Endothelial cell (in vitro differentiated cells): ENCODE results near the gene VBP1. TPM values are rescaled to one million over a fixed set of nuclear protein-coding genes. Genes with fewer than 3 reads are reported as not detected.

ENCODE experiments used
- DNase-seq: peaks from one replicate; pipeline ENCODE4 v3.0.0; 2021; ENCODE audit warnings: low spot score
- H3K27ac Mint-ChIP-seq: one replicate; pipeline ENCODE4 v1.8.0; 2021; ENCODE audit warnings: mixed read lengths, inconsistent platforms; ENCODE audit not compliant: unreplicated experiment
- H3K27me3 Mint-ChIP-seq: one replicate; pipeline ENCODE4 v1.8.0; 2021; ENCODE audit warnings: mild to moderate bottlenecking, moderate library complexity, mixed read lengths, inconsistent platforms; ENCODE audit not compliant: unreplicated experiment
- H3K36me3 Mint-ChIP-seq: one replicate; pipeline ENCODE4 v1.8.0; 2021; ENCODE audit warnings: mild to moderate bottlenecking, low read depth, mixed read lengths, inconsistent platforms; ENCODE audit not compliant: unreplicated experiment
- H3K4me1 Mint-ChIP-seq: one replicate; pipeline ENCODE4 v1.8.0; 2021; ENCODE audit warnings: mild to moderate bottlenecking, mixed read lengths, inconsistent platforms; ENCODE audit not compliant: unreplicated experiment
- H3K4me3 Mint-ChIP-seq: one replicate; pipeline ENCODE4 v1.8.0; 2021; ENCODE audit warnings: mild to moderate bottlenecking, mixed read lengths, inconsistent platforms; ENCODE audit not compliant: unreplicated experiment
- H3K9me3 Mint-ChIP-seq: one replicate; pipeline ENCODE4 v1.8.0; 2021; ENCODE audit warnings: mixed read lengths, inconsistent platforms; ENCODE audit not compliant: unreplicated experiment
- CTCF ChIP-seq: fragments of 200-600 bp; sonication (generic); IDR thresholded peaks from one replicate; pipeline ENCODE4 v1.5.0; 2021; ENCODE audit warnings: antibody characterized with exemption; ENCODE audit not compliant: unreplicated experiment
- total RNA-seq: library from RNA; stranded (reverse); fragmentation: NEBNext Ultra II Directional; extraction: Animal tissue kit (Norgen Biotek cat#: 25700); gene quantifications from one replicate; pipeline ENCODE4 v1.2.1, GENCODE V29; 2021; ENCODE audit not compliant: unreplicated experiment

Gene VBP1
- total RNA-seq, 1 donor from 2014 or later = 39.0 TPM

- H3K27ac Mint-ChIP-seq = no peak overlapping the region
- no peak overlapping the region for H3K4me3 Mint-ChIP-seq
- peaks cover 9% of the 10 kb centered on the region for H3K36me3 Mint-ChIP-seq
- DNase-seq = no peak
- no peaks in the 10 kb centered on the region for H3K9me3 Mint-ChIP-seq
- H3K4me1 Mint-ChIP-seq = no peaks in the 10 kb centered on the region
- no peak for TF ChIP-seq CTCF
- no peaks in the 10 kb centered on the region for H3K27me3 Mint-ChIP-seq
Measured at GRCh38 chrX:155242300-155242699, 26.0 kb downstream of the VBP1 start.

GRCh38 chrX:155246748-155247147 is 30.5 kb downstream of the VBP1 start:
- no peak for TF ChIP-seq CTCF
- no peaks in the 10 kb centered on the region for H3K27me3 Mint-ChIP-seq
- no peak for DNase-seq
- H3K9me3 Mint-ChIP-seq = no peaks in the 10 kb centered on the region
- H3K4me1 Mint-ChIP-seq = no peaks in the 10 kb centered on the region
- no peak overlapping the region for H3K4me3 Mint-ChIP-seq
- H3K27ac Mint-ChIP-seq = no peak overlapping the region
- H3K36me3 Mint-ChIP-seq = no peaks in the 10 kb centered on the region

- H3K4me1 Mint-ChIP-seq = no peaks in the 10 kb centered on the region
- DNase-seq = no peak
- no peak for TF ChIP-seq CTCF
- no peaks in the 10 kb centered on the region for H3K27me3 Mint-ChIP-seq
- no peaks in the 10 kb centered on the region for H3K9me3 Mint-ChIP-seq
- H3K27ac Mint-ChIP-seq = no peak overlapping the region
- H3K4me3 Mint-ChIP-seq = no peak overlapping the region
- H3K36me3 Mint-ChIP-seq = no peaks in the 10 kb centered on the region
Measured at GRCh38 chrX:155247497-155247896, 31.2 kb downstream of the VBP1 start.

- DNase-seq = no peak
- Mint-ChIP-seq H3K36me3 (no peaks in the 10 kb centered on the region), H3K9me3 (peaks cover 2% of the 10 kb centered on the region), H3K27ac (no peak overlapping the region), H3K27me3 (no peaks in the 10 kb centered on the region), H3K4me3 (no peak overlapping the region), H3K4me1 (no peaks in the 10 kb centered on the region)
- TF ChIP-seq CTCF = no peak
Measured at GRCh38 chrX:155251391-155251790, 35.1 kb downstream of the VBP1 start.

GRCh38 chrX:155259752-155260151 is 43.5 kb downstream of the VBP1 start:
- Mint-ChIP-seq H3K4me1 (peaks cover 7% of the 10 kb centered on the region), H3K4me3 (no peak overlapping the region), H3K27ac (no peak overlapping the region), H3K36me3 (no peaks in the 10 kb centered on the region), H3K9me3 (peaks cover 3% of the 10 kb centered on the region), H3K27me3 (no peaks in the 10 kb centered on the region)
- no peak for DNase-seq
- no peak for TF ChIP-seq CTCF
